Breast epithelium (tissue), 4 donors: ENCODE results near the gene SERPINB6. TPM values are rescaled to one million over a fixed set of nuclear protein-coding genes. Genes with fewer than 3 reads are reported as not detected.

Source experiments
- DNase-seq, 2 donors: peaks; one replicate each; pipeline ENCODE4 v3.0.0-alpha.2; 2019; ENCODE audit warnings: low spot score in 2 of 2
- H3K27ac ChIP-seq, 2 donors: fragments of 200-600 bp; sonication (generic) in 1 of 2; one replicate each; pipeline ENCODE4 v1.5.1; 2016 to 2019; ENCODE audit warnings: mild to moderate bottlenecking in 1 of 2
- H3K27me3 ChIP-seq, 2 donors: fragments of 200-600 bp; sonication (generic) in 1 of 2; one replicate each; pipeline versions ENCODE4 v1.5.1 to v1.6.0; 2017 to 2019; ENCODE audit warnings: control low read depth in 1 of 2, mild to moderate bottlenecking in 1 of 2
- H3K36me3 ChIP-seq: fragments of 200-600 bp; one replicate; pipeline ENCODE4 v1.5.1; 2019
- H3K4me1 ChIP-seq, 2 donors: fragments of 200-600 bp; sonication (generic); one replicate each; pipeline ENCODE4 v1.5.1; 2016 to 2019; ENCODE audit warnings: control low read depth in 1 of 2
- H3K4me3 ChIP-seq, 3 donors: fragments of 200-600 bp; sonication (generic); 1 replicate in 2 of 3; 2 replicates in 1 of 3; pipeline ENCODE4 v1.5.1; 2016 to 2019; ENCODE audit warnings: mild to moderate bottlenecking in 3 of 3, moderate library complexity in 2 of 3
- H3K9me3 ChIP-seq, 2 donors: fragments of 200-600 bp; sonication (generic) in 1 of 2; one replicate each; pipeline ENCODE4 v1.5.1; 2016 to 2019; ENCODE audit warnings: control low read depth in 1 of 2
- POLR2A ChIP-seq: fragments of 450-650 bp; IDR thresholded peaks from one replicate; pipeline ENCODE4 v1.6.1; 2016; ENCODE audit warnings: antibody characterized with exemption, mild to moderate bottlenecking, moderate library complexity
- POLR2AphosphoS5 ChIP-seq, 3 donors: sonication (generic); formaldehyde crosslinking; IDR thresholded peaks; one replicate each; pipeline ENCODE4 v1.6.1; 2017; ENCODE audit warnings: antibody characterized with exemption in 3 of 3
- intact Hi-C: fragments of 100-400 bp; cut with DNase I; formaldehyde crosslinking; loops from one replicate; pipeline ENCODE4 v1.15.1; 2023; ENCODE audit warnings: low total_unique reads
- total RNA-seq, 3 donors: library from RNA; depleted of rRNA; stranded (reverse); fragments of >200 nt; gene quantifications; one replicate each; pipeline ENCODE4 v1.1.0, GENCODE V29; 2016
- TF ChIP-seq, protein P1 (sequence below), 3 donors: fragments of 450-650 bp; IDR thresholded peaks; one replicate each; pipeline ENCODE4 v1.5.1; 2016 to 2017; ENCODE audit warnings: antibody characterized with exemption in 3 of 3, mild to moderate bottlenecking in 3 of 3, moderate library complexity in 3 of 3

Gene SERPINB6
- total RNA-seq, 3 donors from 2014 or later, result 100 to 146 (median 137) TPM

GRCh38 chr6:2961506-2961905 lies 9.9 kb downstream of the SERPINB6 start:
- no peaks in the 10 kb centered on the region for H3K27me3 ChIP-seq
- no peaks in the 10 kb centered on the region for H3K36me3 ChIP-seq
- H3K4me3 ChIP-seq, result no peak overlapping the region
- DNase-seq, result no peak
- peaks cover 2 to 15% of the 10 kb centered on the region in 2 donors for H3K4me1 ChIP-seq
- no peaks in the 10 kb centered on the region for H3K9me3 ChIP-seq
- TF ChIP-seq POLR2A (no peak), POLR2AphosphoS5 (IDR thresholded peaks at IDR 0.05) (no peak)
- TF ChIP-seq, protein P1, sequence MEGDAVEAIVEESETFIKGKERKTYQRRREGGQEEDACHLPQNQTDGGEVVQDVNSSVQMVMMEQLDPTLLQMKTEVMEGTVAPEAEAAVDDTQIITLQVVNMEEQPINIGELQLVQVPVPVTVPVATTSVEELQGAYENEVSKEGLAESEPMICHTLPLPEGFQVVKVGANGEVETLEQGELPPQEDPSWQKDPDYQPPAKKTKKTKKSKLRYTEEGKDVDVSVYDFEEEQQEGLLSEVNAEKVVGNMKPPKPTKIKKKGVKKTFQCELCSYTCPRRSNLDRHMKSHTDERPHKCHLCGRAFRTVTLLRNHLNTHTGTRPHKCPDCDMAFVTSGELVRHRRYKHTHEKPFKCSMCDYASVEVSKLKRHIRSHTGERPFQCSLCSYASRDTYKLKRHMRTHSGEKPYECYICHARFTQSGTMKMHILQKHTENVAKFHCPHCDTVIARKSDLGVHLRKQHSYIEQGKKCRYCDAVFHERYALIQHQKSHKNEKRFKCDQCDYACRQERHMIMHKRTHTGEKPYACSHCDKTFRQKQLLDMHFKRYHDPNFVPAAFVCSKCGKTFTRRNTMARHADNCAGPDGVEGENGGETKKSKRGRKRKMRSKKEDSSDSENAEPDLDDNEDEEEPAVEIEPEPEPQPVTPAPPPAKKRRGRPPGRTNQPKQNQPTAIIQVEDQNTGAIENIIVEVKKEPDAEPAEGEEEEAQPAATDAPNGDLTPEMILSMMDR (IDR thresholded peaks at IDR 0.05), result peak in 1 of 3 donors; percentile 21
- peak overlapping the region in 1 of 2 donors; percentile 74 for H3K27ac ChIP-seq
- intact Hi-C loops, result no loop called here

DNA sequence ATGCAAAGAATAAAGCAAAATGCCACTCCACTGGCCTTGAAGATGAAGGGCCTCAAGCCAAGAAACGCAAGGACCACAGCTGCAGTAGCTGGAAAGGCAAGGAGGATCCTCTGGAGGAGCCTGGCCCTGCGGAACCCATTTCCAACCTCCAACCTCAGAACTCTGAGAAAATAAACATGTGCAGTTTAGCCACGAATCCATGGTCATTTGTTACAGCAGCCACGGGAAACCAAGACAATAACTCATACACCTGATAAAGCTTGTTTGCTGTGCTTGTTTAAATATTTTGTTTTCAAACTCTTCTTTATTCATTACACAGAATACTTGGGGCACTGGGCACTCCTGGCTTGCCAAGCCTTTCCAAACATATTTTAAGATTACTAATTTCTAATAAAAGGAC lies 10.4 kb downstream of the SERPINB6 start:
- TF ChIP-seq POLR2AphosphoS5 (IDR thresholded peaks at IDR 0.05), result no peak
- TF ChIP-seq POLR2A, result no peak
- TF ChIP-seq, protein P1 (IDR thresholded peaks at IDR 0.05), result no peak
- H3K27me3 ChIP-seq, result no peaks in the 10 kb centered on the region
- intact Hi-C loops, result no loop called here
- peak overlapping the region; percentile 13 to 74 for H3K27ac ChIP-seq
- DNase-seq, result no peak
- no peak overlapping the region for H3K4me3 ChIP-seq
- no peaks in the 10 kb centered on the region for H3K36me3 ChIP-seq
- H3K4me1 ChIP-seq, result peaks cover 2 to 15% of the 10 kb centered on the region in 2 donors
- no peaks in the 10 kb centered on the region for H3K9me3 ChIP-seq

- Histone ChIP-seq H3K9me3 (no peaks in the 10 kb centered on the region), H3K27ac (peak overlapping the region; percentile 13 to 74), H3K27me3 (no peaks in the 10 kb centered on the region), H3K4me3 (no peak overlapping the region), H3K36me3 (no peaks in the 10 kb centered on the region), H3K4me1 (peaks cover 2 to 15% of the 10 kb centered on the region in 2 donors)
- intact Hi-C loops, result no loop called here
- TF ChIP-seq, protein P1 (IDR thresholded peaks at IDR 0.05), result no peak
- TF ChIP-seq POLR2A, result no peak
- TF ChIP-seq POLR2AphosphoS5 (IDR thresholded peaks at IDR 0.05), result no peak
- peak in 1 of 2 donors; percentile 38 for DNase-seq
Measured at GRCh38 chr6:2959909-2960719, 11.3 kb downstream of the SERPINB6 start.

DNA sequence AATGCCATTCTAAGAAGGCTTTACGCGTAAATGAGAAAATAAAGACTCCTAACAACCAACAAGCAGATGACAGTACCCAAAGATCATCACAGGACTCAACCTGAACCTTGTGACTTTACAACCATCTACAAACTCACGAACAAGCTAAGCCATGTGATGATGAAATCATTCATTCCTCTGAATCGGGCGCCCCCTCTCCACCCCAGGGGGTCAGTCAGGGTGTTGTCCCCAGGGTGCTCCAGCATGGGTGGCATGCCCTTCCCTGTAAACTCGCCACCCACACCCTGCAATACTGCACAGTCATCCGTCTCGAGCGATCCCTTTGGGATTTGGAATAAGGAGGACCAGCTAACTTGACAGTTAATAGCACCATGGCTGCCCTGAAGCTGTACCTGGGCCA lies 12.6 kb downstream of the SERPINB6 start:
- no peak overlapping the region for H3K4me3 ChIP-seq
- intact Hi-C loops, result no loop called here
- H3K27me3 ChIP-seq, result no peaks in the 10 kb centered on the region
- DNase-seq, result no peak
- H3K36me3 ChIP-seq, result no peaks in the 10 kb centered on the region
- peaks cover 2 to 15% of the 10 kb centered on the region in 2 donors for H3K4me1 ChIP-seq
- no peaks in the 10 kb centered on the region for H3K9me3 ChIP-seq
- peak overlapping the region in 1 of 2 donors; percentile 51 for H3K27ac ChIP-seq
- no peak for TF ChIP-seq POLR2AphosphoS5 (IDR thresholded peaks at IDR 0.05)
- TF ChIP-seq, protein P1 (IDR thresholded peaks at IDR 0.05), result no peak

GRCh38 chr6:2958331-2958711 lies 13.0 kb downstream of the SERPINB6 start:
- DNase-seq, result no peak
- H3K27ac ChIP-seq, result peak overlapping the region; percentile 51 to 56
- H3K4me1 ChIP-seq, result peaks cover 2 to 15% of the 10 kb centered on the region in 2 donors
- no peak overlapping the region for H3K4me3 ChIP-seq
- TF ChIP-seq, protein P1 (IDR thresholded peaks at IDR 0.05), result no peak
- TF ChIP-seq POLR2AphosphoS5 (IDR thresholded peaks at IDR 0.05) (no peak), POLR2A (no peak)
- intact Hi-C loops, result no loop called here
- H3K27me3 ChIP-seq, result no peaks in the 10 kb centered on the region
- no peaks in the 10 kb centered on the region for H3K36me3 ChIP-seq
- H3K9me3 ChIP-seq, result no peaks in the 10 kb centered on the region
